ENCODE measurements around the gene FSCN2.
"Not testable (repeated sequence)": the region's sequence is repeated elsewhere in the genome, so short reads cannot be mapped to it uniquely, and the experiment has no call there.

Gene FSCN2

DNA sequence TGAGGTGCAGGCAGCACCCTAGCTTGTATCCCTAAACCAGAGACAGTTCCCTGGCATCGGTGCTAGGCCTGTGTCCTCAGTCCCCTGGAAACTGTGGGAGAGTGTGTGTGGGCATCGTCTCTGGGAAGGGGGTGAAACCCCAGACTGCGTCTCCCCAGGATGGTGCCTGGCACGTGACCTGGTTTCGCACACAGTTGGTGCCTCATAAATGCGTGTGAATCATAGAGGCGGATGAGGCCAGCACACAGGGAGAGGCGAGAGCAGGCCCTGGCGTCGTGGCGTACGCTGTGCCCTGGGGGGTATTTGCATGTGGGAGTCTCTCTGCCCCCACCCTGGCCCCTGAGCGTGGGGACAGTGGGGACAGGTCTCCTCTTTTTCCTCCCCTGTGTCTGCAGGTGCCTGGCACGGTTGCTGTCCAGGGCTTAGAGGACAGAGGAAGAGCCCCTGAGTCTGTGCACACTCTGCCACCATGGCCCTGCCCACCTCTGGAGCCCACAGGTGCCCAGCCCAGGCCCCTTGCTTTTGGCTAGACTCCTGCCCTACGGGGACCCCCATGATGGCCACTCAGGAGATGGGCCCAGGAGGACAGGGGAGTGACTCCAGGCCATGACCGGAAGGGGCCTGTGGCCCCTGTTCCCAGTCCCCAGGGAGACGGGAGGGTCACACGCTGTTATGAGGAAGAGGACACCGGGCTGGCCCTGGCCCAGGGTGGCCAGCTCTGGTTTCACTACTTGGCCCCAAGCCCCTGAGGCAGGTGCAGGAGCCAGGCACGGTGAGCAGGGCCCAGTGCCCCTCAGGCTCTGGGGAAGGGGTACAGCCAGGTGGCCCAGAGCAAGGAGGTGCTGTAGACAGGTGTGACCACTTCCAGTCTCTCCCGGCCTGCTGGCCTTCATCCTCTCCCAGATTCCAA is 1.3 kb upstream of the FSCN2 start:
- DNase-seq (ENCODE audit: low read depth), result no peak

DNA sequence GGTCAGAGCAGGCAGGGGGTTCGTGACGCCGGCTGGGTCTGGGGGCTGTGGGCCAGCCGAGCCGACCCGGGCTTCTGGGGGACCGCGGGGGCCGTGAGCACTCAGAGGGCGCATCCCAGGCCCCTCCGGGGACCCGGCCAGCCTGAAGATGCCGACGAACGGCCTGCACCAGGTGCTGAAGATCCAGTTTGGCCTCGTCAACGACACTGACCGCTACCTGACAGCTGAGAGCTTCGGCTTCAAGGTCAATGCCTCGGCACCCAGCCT is 140 bp downstream of the FSCN2 start:
- no peak for DNase-seq (ENCODE audit: low read depth)

DNA sequence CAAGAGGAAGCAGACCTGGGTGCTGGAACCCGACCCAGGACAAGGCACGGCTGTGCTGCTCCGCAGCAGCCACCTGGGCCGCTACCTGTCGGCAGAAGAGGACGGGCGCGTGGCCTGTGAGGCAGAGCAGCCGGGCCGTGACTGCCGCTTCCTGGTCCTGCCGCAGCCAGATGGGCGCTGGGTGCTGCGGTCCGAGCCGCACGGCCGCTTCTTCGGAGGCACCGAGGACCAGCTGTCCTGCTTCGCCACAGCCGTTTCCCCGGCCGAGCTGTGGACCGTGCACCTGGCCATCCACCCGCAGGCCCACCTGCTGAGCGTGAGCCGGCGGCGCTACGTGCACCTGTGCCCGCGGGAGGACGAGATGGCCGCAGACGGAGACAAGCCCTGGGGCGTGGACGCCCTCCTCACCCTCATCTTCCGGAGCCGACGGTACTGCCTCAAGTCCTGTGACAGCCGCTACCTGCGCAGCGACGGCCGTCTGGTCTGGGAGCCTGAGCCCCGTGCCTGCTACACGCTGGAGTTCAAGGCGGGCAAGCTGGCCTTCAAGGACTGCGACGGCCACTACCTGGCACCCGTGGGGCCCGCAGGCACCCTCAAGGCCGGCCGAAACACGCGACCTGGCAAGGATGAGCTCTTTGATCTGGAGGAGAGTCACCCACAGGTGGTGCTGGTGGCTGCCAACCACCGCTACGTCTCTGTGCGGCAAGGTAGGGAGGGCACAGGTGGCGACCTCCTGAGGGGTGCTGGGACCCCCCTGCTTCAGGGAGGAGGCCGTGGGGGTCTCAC is 667 bp downstream of the FSCN2 start:
- no peak for DNase-seq (ENCODE audit: low read depth)

DNA sequence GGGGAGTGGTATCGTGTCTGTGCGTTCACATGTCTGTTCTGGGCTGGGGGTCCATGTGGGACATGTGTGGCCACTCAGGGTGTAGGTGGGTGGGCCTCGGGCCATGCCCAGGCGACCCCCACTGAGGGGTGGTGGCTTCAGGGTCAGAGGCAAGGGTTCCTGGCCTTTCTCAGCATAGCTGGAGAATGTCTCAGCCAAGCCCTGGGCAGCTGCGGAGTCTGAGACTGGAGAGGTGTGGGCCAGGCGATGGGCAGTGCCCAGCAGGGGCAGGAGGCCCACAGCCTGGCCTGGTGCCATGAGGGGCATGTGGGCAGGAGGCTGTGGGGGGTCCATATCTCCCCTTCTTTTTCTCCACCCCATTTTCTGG is 1.2 kb downstream of the FSCN2 start:
- no peak for DNase-seq (ENCODE audit: low read depth)

DNA sequence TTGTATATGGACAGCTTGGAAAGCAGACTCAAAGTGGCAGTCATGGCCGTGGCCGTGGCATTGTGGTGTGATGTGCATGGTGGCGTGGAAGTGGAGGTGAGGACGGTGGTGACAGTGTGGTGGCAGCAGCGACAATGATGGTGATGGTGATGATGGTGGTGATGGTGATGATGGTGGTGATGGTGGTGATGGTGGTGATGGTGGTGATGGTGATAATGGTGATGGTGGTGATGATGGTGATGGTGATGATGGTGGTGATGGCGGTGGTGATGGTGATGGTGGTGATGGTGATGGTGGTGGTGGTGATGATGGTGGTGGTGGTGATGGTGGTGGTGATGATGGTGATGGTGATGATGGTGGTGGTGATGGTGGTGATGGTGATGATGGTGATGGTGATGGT is 2.8 kb downstream of the FSCN2 start:
- not testable (repeated sequence) for DNase-seq (ENCODE audit: low read depth)

DNA sequence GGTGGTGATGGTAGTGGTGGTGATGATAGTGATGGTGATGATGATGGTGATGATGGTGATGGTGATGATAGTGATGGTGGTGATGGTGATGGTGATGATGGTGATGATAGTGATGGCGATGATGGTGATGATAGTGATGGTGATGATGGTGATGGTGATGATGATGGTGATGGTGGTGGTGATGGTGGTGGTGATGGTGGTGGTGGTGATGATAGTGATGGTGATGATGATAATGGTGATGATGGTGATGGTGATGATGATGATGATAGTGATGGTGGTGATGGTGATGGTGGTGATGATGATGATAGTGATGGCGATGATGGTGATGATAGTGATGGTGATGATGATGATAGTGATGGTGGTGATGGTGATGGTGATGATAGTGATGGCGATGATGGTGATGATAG is 3.8 kb downstream of the FSCN2 start:
- DNase-seq (ENCODE audit: low read depth), result not testable (repeated sequence)

DNA sequence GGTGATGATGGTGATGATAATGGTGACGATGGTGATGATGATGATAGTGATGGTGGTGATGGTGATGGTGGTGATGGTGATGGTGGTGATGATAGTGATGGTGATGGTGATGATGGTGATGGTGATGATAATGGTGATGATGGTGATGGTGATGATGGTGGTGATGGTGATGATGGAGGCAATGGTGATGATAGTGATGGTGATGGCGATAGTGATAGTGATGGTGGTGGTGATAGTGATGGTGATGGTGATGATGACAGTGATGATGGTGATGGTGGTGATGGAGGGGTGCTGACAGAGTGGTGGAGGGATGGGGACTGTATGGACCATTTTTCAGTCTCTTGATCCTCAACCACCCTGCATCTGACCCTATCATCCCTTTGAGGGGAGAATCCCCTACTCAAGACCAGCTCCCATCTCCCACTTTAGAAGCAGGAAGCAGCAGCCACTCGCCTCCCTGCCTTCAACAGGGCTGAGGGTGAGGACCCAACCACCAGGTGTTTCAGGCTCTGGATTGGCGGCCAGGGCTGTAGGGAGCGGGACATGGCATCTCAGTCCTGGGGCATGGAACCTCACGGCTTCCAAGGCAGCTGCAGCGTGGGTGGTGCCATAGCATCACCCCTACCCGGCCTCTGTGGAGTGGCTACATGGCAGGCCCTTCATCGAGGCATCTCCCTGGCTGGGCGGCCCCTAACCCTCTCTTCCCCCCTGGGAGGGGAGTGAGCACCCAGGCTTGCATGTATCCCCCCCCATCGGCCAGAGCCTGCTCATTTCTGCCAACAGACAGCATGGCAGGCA is 4.5 kb downstream of the FSCN2 start:
- DNase-seq (ENCODE audit: low read depth), result no peak

DNA sequence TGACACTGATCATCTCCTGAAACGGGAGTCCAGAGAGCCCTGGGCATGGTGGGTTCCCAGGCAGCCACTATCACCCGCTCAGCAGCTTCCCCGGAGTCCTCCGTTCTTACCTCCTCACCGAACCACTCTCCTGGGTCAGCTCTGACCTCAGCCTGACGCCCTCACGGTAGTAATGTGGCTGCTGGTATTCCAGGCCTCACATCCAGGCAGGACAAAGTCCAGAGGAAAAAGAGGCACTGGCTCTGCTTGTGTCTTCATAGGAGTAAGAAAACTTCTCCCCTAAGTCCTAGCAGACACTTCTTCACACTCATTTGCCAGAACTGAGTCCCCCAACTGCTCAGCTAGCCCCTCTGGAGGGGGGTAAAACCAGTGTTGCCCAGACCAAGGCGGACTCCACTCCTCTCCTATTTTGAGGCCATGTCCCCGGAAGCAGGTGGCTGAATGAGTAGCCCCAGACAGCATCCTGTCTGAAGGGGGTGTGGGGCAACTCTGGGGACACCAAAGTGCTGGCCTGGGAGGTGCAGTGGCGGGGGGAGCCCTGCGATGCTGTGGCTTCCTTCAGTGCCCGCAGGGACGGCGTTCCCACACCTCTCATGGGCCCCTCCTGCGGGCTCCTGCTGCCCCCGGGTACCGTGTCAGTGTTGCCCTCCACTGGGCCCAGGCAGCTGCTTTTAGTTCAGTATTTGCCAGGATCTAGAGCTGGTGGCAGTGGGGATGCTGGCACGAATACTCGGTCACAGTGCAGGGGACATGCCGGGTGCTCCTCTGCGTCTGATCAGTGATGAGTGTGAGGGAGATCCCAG is 5.4 kb downstream of the FSCN2 start:
- no peak for DNase-seq (ENCODE audit: low read depth)

DNA sequence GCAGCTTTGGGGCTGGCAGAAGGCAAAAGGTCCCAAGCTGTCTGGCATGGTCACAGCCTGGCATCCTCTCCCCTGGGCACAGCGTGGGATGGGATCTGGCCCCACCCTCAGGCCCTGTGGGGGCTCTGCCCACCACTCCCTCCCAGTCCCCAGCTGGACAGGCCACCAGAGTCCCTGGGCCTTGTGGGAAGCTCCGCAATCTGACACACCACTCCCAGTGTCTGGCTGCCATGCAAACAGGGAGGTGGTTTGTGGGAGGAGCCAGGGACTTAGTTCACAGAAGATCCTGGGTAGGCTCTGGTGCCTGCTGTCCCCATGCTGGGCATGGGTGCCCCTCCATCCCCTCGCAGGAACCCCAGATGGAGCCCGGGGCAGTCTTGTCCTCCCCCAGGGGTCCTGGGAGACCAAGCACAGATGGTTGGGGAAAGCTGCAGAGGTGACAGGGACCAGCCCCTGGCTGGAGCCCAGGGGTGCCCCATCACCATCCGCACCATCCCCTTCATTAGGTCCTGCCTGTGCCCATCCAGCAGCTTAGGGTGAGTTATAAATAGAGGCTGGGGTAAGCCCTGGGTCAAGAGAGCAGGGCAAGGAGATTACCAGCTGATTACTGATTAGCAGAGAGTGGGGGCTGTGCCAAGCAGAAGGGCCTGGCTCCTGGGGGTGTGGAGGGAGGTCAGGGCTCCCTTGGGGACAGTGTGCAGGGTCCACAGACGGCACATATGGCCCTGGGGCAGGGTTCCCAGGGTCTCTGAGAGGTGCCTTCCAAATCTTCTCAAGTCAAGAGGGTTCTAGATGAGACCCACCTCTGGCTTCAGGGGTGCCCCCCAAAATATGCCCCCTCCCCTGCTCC is 6.2 kb downstream of the FSCN2 start:
- DNase-seq (ENCODE audit: low read depth), result no peak

DNA sequence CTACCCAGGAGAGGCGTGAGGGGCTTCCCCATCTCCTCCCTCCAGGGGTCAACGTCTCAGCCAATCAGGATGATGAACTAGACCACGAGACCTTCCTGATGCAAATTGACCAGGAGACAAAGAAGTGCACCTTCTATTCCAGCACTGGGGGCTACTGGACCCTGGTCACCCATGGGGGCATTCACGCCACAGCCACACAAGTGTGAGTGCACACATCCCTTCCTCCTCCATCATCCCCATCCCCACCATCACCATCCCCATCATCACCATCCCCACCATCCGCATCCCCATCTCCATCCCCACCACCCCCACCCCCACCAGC is 6.8 kb downstream of the FSCN2 start:
- no peak for DNase-seq (ENCODE audit: low read depth)

DNA sequence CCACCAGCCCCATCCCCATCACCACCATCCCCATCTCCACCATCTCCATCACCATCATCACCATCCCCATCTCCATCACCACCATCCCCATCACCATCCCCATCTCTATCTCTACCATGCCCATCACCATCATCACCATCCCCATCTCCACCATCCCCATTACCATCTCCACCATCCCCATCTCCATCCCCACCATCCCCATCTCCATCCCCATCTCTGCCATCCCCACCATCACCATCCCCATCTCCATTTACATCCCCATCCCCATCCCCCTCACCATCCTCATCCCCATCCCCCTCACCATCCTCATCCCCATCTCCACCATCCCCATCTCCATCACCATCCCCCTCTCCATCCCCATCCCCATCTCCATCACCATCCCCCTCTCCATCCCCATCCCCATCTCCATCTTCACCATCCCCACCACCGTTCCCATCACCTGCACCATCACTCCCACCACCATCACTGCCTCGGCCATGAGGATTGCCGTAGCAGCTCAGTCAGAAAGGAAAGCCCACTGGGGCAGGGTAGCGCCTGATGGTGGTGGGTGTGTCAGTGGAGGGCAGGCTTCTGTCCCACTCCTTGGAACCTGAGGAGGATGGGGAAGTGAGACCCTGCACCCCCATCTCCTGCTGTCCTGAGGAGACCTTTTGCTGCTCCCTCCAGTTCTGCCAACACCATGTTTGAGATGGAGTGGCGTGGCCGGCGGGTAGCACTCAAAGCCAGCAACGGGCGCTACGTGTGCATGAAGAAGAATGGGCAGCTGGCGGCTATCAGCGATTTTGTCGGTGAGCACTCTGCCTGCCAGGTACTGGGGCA is 7.5 kb downstream of the FSCN2 start:
- DNase-seq (ENCODE audit: low read depth), result no peak

DNA sequence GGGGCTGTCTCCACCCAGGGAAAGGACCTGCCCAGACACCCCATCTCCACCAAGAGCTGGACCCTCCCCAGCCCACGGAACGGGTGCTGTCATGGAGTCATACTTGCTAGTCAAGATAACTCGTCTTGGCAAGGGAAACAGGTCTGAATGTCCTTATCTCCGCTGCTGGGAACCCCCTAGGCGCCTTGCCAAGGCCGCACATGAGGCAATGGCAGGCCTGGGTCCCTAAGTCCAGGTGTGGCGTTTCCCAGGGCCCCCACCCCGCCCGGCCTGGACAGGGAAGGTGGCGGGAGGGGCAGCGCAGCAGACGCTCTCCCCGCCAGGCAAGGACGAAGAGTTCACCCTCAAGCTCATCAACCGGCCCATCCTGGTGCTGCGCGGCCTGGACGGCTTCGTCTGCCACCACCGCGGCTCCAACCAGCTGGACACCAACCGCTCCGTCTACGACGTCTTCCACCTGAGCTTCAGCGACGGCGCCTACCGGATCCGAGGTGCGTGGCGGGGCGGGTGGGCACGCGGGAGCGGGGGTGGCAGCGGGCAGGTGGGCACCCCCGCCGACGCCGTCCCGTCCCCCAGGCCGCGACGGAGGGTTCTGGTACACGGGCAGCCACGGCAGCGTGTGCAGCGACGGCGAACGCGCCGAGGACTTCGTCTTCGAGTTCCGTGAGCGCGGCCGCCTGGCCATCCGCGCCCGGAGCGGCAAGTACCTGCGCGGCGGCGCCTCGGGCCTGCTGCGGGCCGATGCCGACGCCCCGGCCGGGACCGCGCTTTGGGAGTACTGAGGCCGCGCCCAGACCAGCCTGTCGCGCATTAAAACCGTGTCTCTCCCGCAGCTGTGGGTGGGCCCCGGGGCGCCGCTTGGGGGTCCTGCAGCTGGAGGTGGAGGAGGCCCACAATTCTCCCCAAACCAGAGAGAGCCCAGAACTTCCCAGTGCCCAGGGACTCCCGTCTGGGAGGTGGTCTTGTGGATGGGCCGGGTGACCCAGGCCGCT is 8.4 kb downstream of the FSCN2 start:
- no peak for DNase-seq (ENCODE audit: low read depth)

DNA sequence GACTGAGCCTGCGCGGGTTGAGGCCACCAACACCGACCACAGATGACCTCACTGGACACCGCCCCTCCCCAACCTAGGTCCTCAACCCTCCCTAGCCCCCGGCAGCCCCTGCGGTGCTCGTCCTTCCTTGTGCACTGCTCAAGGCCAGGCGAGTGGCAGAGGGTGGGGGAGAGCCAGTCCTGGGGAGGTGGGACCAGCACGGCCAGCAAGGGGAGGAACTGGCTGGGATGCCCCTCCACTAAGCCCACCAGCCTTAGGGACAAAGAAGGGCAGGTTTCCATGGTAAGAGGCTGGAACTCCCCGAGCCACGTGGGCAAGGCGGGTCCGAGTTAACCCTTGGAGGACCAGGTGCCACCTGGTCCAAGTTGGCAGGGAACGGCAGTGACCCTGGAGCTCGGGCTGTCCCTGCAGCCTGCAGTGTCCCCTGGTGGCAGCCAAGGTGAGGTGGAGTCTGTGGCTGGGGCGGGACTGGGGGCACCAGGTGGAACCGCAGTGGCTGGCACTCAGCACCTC is 9.2 kb downstream of the FSCN2 start:
- DNase-seq (ENCODE audit: low read depth), result no peak

DNA sequence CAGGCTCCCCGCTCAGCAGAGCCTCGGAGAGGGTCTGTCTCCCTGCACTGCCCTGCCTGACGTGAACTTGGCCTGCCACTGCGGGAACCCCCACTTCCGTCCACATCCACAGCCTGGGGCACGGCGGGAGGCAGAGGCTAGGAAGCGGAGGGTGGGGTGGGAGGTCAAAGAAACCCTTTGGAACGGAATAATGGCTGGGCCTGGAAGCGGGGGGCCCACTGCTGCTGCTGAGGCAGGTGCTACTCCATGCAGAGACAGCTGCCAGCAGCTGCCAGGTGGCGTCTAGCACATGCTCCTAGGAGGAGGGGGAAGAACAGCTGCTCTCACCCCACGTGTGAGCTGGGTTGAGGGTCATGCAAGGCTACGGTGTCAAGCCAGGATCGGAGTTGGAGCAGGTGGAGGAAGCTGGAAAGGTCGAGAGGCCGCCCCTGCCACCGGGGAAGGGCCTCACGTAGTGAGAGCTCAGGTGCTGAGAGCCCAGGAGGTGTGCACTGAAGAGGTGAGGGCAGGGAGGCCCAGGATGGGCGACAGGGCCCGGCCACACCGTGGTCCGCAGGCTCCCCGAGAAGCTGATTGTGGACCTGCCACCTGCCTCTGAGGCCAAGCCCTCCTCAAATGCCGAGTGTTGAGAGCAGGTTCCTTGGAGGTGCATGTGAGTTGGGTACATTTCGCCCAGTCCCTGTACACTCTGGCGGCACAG is 9.8 kb downstream of the FSCN2 start:
- DNase-seq (ENCODE audit: low read depth), result no peak

DNA sequence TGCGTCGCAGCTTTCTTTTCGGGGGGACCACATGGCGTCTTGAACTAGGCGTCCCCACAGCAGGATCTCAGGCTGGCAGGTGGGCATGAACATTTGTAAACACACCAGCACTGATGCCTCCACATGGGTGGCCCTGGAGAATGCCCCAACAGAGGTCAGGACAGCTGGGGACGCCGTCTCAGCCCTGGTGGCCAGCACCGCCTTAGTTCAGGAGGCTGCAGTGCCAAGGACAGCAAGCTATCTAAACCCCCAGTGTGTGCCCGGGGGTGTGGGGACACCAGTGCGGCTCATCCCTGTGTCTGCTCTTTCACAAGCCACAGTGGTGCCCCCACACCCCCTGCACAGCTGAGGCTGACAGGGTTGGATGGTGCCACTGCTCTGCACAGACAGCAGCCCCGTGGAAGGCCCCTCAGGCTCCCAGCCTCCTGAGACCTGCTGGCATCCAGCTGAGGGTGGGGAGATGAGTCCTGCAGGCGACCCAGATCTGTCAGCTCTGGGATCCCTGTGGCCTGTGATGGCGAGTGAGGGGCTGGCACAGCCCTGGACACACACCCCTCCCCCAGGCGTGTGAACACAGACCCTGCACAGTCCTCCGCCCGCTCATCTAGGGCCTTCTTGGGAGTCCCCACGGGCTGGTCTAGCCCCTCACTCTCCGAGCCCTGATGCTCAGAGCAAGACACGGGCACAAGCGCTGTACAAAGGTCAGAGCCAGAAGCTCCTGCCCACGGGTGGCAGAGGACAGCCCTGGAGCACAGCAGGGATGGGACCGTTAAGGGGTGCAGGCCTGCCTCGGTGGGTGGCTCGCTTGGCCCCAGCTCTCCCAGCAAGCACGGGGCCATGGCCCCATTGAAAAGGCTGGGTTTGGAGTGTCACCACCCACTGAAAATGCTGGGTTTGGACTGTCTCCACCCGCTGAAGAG is 10.7 kb downstream of the FSCN2 start:
- DNase-seq (ENCODE audit: low read depth), result no peak

DNA sequence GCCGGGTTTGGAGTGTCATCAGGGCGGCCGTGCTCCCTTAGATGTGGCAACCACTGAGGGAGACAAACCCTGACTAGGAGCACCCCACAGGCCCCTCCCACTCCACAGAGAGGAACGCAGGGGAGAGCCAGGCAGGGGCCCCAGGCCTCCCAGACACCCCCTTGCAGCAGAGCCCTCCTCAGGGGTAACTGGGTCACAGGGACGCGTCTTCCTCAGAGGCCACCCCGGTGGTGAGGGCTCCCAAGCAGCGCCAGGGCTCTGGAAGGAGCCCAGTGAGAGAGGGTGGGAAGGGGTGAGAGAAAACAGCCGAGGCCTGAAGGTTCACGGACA is 11.4 kb downstream of the FSCN2 start:
- DNase-seq (ENCODE audit: low read depth), result no peak

DNA sequence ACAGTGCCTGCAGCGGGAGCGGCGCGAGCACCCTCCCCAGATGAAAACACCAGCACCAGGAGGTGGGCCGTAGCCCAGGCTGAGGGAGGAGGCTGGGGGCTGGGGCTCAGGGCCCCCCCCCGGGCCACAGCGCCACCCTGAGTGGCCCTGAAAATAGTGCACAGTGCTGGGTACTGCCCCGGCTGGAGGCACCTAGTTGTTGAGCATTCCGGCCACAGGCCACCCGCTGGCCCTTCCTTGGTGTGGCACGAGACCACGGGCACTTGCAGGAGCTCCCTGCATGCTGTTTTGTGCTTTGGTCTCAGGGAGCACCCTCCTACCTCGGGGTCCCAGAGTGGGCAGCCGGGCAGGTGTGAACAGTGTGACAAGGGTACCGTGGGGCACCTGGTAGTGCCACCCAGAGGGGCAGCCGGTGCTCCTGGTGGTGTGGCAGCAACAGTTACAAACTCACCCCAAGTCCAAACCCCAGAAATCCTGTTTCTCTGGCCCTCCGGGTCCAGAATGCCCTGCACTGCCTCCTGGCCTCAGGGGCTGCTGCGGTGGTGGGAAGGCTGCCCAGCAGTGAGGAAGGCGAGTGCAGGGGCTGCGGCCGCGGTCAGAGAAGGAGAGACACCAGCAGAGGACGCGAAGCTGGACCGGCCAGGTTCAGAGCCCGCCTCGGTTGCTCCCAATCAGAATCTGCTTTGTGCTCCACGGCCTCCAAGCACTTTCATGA is 11.9 kb downstream of the FSCN2 start:
- no peak for DNase-seq (ENCODE audit: low read depth)
